Right renal cortex interstitium (tissue), 3 donors: ENCODE results near the gene NRTN. TPM values are rescaled to one million over a fixed set of nuclear protein-coding genes. Genes with fewer than 3 reads are reported as not detected.
"Not testable (repeated sequence)": the region's sequence is repeated elsewhere in the genome, so short reads cannot be mapped to it uniquely, and the experiment has no call there.

Source experiments
- DNase-seq, 3 donors: peaks; one replicate each; pipeline ENCODE4 v3.0.0-alpha.2; 2013; ENCODE audit warnings: low read depth in 3 of 3, low spot score in 2 of 3
- polyA plus RNA-seq, 3 donors: library from polyadenylated mRNA; unstranded; fragments of 120-200 nt; gene quantifications; one replicate each; pipeline ENCODE4 v1.2.1, GENCODE V29; 2013; ENCODE audit not compliant: insufficient read length in 3 of 3

Gene NRTN
- polyA plus RNA-seq, result 1 to 10 TPM; 1.8 to 2.2 (median 2.0) TPM

- no peak for DNase-seq
Observed at GRCh38 chr19:5804516-5805461, at the start of gene NRTN. Gene NRTN, plus strand, starts transcription at chr19:5805067. Its CDS starts 19,099 bp downstream, at chr19:5824166.

DNA sequence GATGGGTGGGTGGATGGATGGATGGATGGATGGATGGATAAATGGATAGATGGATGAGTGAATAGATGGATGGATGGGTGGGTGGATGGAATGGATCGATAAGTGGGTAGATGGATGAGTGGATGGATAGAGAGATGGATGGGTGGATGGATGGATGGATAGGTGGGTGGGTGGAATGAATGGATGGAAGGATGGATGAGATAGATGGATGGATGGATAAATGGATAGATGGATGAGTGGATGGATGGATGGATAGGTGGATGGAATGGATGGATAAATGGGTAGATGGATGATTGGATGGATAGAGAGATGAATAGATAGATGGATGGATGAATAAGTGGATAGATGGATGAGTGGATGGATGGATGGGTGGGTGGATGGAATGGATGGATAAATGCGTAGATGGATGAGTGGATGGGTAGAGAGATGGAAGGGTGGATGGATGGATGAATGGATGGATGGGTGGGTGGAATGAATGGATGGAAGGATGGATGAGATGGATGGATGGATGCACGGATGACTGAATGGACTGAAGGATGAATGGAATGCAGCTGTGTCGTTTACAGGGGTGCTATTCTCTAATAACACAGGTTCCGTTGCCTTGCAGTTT, 42.2 kb upstream of the NRTN start:
- DNase-seq, result no peak

DNA sequence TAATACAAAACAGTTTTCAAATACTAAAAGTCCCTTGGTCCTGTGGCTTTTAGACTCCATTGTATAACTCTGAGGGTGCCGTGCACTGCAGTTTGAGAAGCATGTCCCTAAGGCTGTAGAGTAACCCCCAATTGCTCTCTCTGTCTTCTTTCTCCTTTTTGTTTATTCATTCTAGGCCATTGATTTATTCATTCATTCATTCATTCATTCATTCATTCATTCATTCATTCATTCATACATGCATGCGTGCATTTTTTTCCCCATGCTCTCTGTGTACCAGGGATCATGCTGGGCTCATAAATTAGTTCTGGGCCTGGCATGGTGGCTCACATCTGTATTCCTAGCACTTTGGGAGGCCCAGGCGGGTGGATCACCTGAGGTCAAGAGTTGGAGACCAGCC, 39.6 kb upstream of the NRTN start:
- DNase-seq, result no peak

GRCh38 chr19:5767949-5768348, 36.9 kb upstream of the NRTN start:
- DNase-seq, result no peak

GRCh38 chr19:5772416-5772815, 32.5 kb upstream of the NRTN start:
- no peak for DNase-seq

GRCh38 chr19:5773276-5773675, 31.6 kb upstream of the NRTN start:
- DNase-seq, result no peak

DNA sequence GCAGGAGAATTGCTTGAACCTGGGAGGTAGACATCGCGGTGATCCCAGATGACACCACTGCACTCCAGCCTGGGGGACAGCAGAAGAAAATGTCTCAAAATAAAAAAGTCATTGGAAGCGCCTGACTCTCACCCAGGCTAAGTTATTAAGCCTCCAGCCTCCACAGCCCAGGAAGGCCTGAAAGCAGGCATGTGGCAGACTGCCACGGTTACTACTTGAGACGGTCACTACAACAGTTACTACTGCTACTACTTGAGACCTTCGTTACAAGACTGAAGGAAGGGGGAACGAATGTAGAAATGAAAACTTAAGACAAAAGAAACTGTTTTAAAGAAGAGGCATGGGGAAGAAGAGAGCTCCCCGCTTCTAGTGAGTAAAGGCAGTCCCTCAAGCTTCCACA, 29.9 kb upstream of the NRTN start:
- no peak for DNase-seq

GRCh38 chr19:5775668-5776309, 29.1 kb upstream of the NRTN start:
- no peak for DNase-seq

DNA sequence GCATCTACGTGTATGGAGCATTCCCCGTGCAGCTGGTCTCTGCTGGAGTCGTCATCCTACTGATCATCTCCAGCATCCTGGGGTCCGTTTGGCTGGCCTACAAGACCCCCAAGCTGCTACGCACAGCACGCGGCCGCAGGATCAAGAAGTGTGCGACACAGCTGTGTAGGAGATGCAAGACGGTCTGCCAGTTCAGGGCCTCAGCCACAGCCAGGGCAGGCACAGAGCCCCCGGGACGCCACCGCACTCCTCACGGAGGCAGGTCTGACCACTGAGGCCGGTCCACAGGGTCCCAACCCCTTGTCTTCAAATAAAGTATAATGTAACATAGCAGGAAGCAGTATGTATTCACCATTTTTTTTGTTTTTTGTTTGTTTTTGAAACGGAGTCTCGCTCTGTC, 26.5 kb upstream of the NRTN start:
- no peak for DNase-seq

- DNase-seq, result not testable (repeated sequence)
Observed at GRCh38 chr19:5780916-5781315, 24.0 kb upstream of the NRTN start.

- DNase-seq, result no peak
Observed at GRCh38 chr19:5782322-5782721, 22.5 kb upstream of the NRTN start.

DNA sequence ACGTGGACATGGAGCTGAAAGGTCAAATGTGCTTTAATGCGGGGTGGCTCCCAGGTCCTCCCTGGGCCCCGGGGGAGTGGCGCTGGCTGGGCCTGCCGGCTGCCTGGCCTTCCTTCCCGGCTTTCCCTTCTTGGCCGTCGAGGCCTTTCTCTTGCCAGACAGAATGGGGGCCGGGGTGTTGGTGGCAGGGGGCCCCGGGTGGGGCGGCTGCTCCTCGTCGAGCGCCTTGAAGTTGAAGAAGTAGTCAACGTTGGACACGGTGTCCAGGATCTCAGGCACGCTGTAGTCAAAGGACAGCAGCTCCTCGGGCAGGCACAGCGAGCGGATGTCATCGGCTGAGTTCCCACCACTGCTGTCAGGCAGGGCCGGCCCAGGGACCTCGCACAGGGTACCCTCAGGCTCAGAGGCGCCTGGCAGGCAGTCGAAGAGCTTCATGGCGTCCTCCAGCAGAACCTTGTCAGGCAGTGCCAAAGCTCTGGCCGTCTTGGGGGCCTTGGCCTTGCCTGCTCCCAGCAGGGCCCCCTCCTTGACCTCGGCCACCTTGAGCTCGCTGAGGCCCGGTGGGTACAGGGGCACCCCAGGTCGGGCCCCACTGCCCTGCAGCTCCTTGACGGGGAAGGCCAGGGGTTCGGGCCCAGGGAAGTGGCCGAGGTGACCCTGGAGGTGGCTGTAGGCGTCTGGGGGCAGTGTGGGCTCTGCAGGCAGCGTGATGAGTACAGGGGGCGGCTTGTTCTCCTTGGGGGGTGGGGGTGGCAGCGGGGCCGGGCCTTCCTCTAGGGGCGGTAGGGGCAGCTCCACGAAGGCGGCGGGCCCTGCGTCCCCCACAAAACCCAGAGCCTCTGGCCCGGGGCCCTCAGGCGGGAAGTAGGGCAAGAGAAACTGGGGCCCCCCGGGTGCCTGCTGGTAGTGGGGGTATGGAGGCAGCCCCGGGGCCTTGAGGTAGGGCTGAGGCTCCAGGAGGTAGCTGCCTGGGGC, 21.6 kb upstream of the NRTN start:
- DNase-seq, result no peak

DNA sequence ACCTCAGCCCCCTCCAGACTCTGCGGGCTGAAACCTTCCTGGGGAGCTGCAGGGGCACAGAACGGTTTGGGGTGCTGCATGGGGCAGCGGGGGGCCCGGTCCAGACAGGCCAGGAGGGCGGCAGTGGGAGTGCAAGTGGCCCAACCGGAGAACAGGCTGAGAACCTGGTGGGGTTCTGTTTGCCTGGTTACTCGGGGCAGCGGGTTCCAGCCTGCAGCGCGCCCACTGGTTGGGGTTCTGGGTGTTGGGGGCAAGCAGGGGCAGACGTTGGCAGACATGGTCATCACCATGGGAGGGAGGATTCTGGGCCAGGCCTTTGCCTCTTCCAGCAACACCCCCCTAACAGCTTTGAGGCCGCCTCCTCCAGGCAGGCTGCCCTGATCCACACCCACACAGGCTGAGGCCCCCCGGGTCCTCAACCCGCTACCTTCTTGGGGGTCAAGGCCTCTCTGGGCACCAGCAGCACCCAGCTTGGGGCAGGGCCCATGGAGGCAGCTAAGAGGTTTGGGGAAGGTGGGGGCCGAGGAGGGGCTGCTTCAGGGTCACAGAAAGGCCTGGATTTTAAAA, 20.2 kb upstream of the NRTN start, which contains the start of gene PRR22:
TSS of gene PRR22 (minus strand) at position 166 of the 567 bp plus-strand sequence. CDS start at position 80, 86 bp downstream.
- DNase-seq, result no peak

GRCh38 chr19:5785423-5785822, 19.4 kb upstream of the NRTN start:
- no peak for DNase-seq

GRCh38 chr19:5786593-5787408, 18.1 kb upstream of the NRTN start:
- DNase-seq, result no peak

GRCh38 chr19:5787409-5788182, 17.3 kb upstream of the NRTN start:
- no peak for DNase-seq

GRCh38 chr19:5788422-5788821, 16.4 kb upstream of the NRTN start:
- DNase-seq, result no peak

GRCh38 chr19:5789351-5789761, 15.5 kb upstream of the NRTN start:
- DNase-seq, result no peak
